Osteoblast (primary cell): ENCODE results near the gene NEDD4L. TPM values are rescaled to one million over a fixed set of nuclear protein-coding genes. Genes with fewer than 3 reads are reported as not detected.
A peak's percentile ranks its signal among the peaks of the same experiment; 100 is the strongest.

ENCODE experiments used
- DNase-seq: peaks from one replicate; pipeline ENCODE4 v3.0.0; 2011; ENCODE audit warnings: low spot score, mixed read lengths; ENCODE audit not compliant: insufficient read length; ENCODE audit errors: missing footprints
- H2AFZ ChIP-seq: 2 replicates; pipeline ENCODE4 v1.6.0; 2011; ENCODE audit warnings: mild to moderate bottlenecking, low read length
- H3K27ac ChIP-seq: 2 replicates; pipeline ENCODE4 v1.5.1; 2011; ENCODE audit warnings: mild to moderate bottlenecking, low read depth, low read length, moderate library complexity
- H3K27me3 ChIP-seq: 2 replicates; pipeline ENCODE4 v1.6.0; 2012; ENCODE audit warnings: mild to moderate bottlenecking, control low read depth, inconsistent platforms, low read length, moderate library complexity; ENCODE audit not compliant: insufficient read depth
- H3K36me3 ChIP-seq: 2 replicates; pipeline ENCODE4 v1.5.1; 2011; ENCODE audit warnings: mild to moderate bottlenecking, low read length, control low read depth, moderate library complexity; ENCODE audit not compliant: insufficient read depth
- H3K4me1 ChIP-seq: 2 replicates; pipeline ENCODE4 v1.5.1; 2011; ENCODE audit warnings: mild to moderate bottlenecking, low read length, control low read depth, moderate library complexity; ENCODE audit not compliant: insufficient read depth
- H3K4me2 ChIP-seq: 2 replicates; pipeline ENCODE4 v1.6.0; 2011; ENCODE audit warnings: mild to moderate bottlenecking, low read length; ENCODE audit not compliant: insufficient read depth
- H3K4me3 ChIP-seq: fragments of 200-600 bp; sonication (generic); 3 replicates; pipeline ENCODE4 v1.5.1; 2012; ENCODE audit warnings: mild to moderate bottlenecking, low read length, inconsistent platforms; ENCODE audit not compliant: insufficient read depth
- H3K79me2 ChIP-seq: 2 replicates; pipeline ENCODE4 v1.6.0; 2012; ENCODE audit warnings: mild to moderate bottlenecking, low read length, control low read depth, inconsistent platforms; ENCODE audit not compliant: insufficient read depth
- H3K9me3 ChIP-seq: 2 replicates; pipeline ENCODE4 v1.5.1; 2011; ENCODE audit warnings: low read depth, low read length, control low read depth
- H4K20me1 ChIP-seq: 2 replicates; pipeline ENCODE4 v1.6.0; 2012; ENCODE audit warnings: mild to moderate bottlenecking, low read length, control low read depth; ENCODE audit not compliant: insufficient read depth
- CTCF ChIP-seq: IDR thresholded peaks from 2 replicates; pipeline ENCODE4 v1.5.1; 2011; ENCODE audit warnings: mild to moderate bottlenecking, low read depth, low read length, moderate library complexity; ENCODE audit errors: extremely low read depth
- total RNA-seq: library from RNA; depleted of rRNA; stranded (reverse); fragments of >200 nt; gene quantifications from 2 replicates; pipeline ENCODE4 v1.2.3, GENCODE V29; 2012

Gene NEDD4L
- total RNA-seq, 1 donor: 30.0 TPM

GRCh38 chr18:58325494-58325893 lies 281.5 kb downstream of the NEDD4L start:
- no peaks in the 10 kb centered on the region for H3K36me3 ChIP-seq
- no peak overlapping the region for H3K4me2 ChIP-seq
- H2AFZ ChIP-seq: no peak overlapping the region
- no peaks in the 10 kb centered on the region for H4K20me1 ChIP-seq
- H3K4me1 ChIP-seq: peaks cover 4% of the 10 kb centered on the region
- no peak overlapping the region for H3K27ac ChIP-seq
- H3K4me3 ChIP-seq: no peak overlapping the region
- H3K79me2 ChIP-seq: no peaks in the 10 kb centered on the region
- DNase-seq: no peak
- no peaks in the 10 kb centered on the region for H3K27me3 ChIP-seq
- no peaks in the 10 kb centered on the region for H3K9me3 ChIP-seq
- no peak for TF ChIP-seq CTCF

- TF ChIP-seq CTCF: no peak
- H3K4me1 ChIP-seq: no peaks in the 10 kb centered on the region
- no peak overlapping the region for H3K4me2 ChIP-seq
- no peaks in the 10 kb centered on the region for H3K79me2 ChIP-seq
- no peak overlapping the region for H3K27ac ChIP-seq
- no peak overlapping the region for H2AFZ ChIP-seq
- no peaks in the 10 kb centered on the region for H3K9me3 ChIP-seq
- DNase-seq: no peak
- H3K36me3 ChIP-seq: no peaks in the 10 kb centered on the region
- H3K27me3 ChIP-seq: no peaks in the 10 kb centered on the region
- no peaks in the 10 kb centered on the region for H4K20me1 ChIP-seq
- no peak overlapping the region for H3K4me3 ChIP-seq
Measured at GRCh38 chr18:58334061-58334460, 290.0 kb downstream of the NEDD4L start.

GRCh38 chr18:58335223-58335622 lies 291.2 kb downstream of the NEDD4L start:
- Histone ChIP-seq H3K4me3 (no peak overlapping the region), H3K9me3 (no peaks in the 10 kb centered on the region), H3K4me1 (no peaks in the 10 kb centered on the region), H4K20me1 (no peaks in the 10 kb centered on the region), H2AFZ (no peak overlapping the region), H3K27me3 (no peaks in the 10 kb centered on the region), H3K36me3 (no peaks in the 10 kb centered on the region), H3K79me2 (no peaks in the 10 kb centered on the region), H3K4me2 (no peak overlapping the region), H3K27ac (no peak overlapping the region)
- TF ChIP-seq CTCF: no peak
- DNase-seq: no peak

- no peaks in the 10 kb centered on the region for H3K79me2 ChIP-seq
- TF ChIP-seq CTCF: peak; percentile 43
- H3K27ac ChIP-seq: no peak overlapping the region
- H4K20me1 ChIP-seq: no peaks in the 10 kb centered on the region
- no peaks in the 10 kb centered on the region for H3K9me3 ChIP-seq
- H3K4me1 ChIP-seq: no peaks in the 10 kb centered on the region
- H2AFZ ChIP-seq: no peak overlapping the region
- no peak overlapping the region for H3K4me2 ChIP-seq
- DNase-seq: no peak
- no peaks in the 10 kb centered on the region for H3K27me3 ChIP-seq
- H3K36me3 ChIP-seq: no peaks in the 10 kb centered on the region
- H3K4me3 ChIP-seq: no peak overlapping the region
Measured at GRCh38 chr18:58335821-58336220, 291.8 kb downstream of the NEDD4L start.
